IPS-18a (cell line): Measurements from ENCODE around the gene FBL.
A peak's percentile ranks its signal among the peaks of the same experiment; 100 is the strongest.

Experiments
- H3K27ac ChIP-seq: one replicate; pipeline ENCODE4 v1.5.1; 2013; ENCODE audit warnings: low read length
- H3K27me3 ChIP-seq: one replicate; pipeline ENCODE4 v1.6.1; 2013; ENCODE audit warnings: mild to moderate bottlenecking, low read length; ENCODE audit not compliant: control insufficient read depth, insufficient read depth
- H3K36me3 ChIP-seq: one replicate; pipeline ENCODE4 v1.6.1; 2013; ENCODE audit warnings: low read depth, low read length; ENCODE audit not compliant: control insufficient read depth
- H3K4me1 ChIP-seq: one replicate; pipeline ENCODE4 v1.6.1; 2013; ENCODE audit warnings: low read depth, low read length; ENCODE audit not compliant: control insufficient read depth
- H3K4me3 ChIP-seq: one replicate; pipeline ENCODE4 v1.5.1; 2013; ENCODE audit warnings: low read length
- H3K9ac ChIP-seq: one replicate; pipeline ENCODE4 v1.6.1; 2013; ENCODE audit warnings: mild to moderate bottlenecking, low read length, moderate library complexity
- H3K9me3 ChIP-seq: one replicate; pipeline ENCODE4 v1.6.1; 2013; ENCODE audit warnings: low read depth, low read length; ENCODE audit not compliant: control insufficient read depth

FBL gene

DNA sequence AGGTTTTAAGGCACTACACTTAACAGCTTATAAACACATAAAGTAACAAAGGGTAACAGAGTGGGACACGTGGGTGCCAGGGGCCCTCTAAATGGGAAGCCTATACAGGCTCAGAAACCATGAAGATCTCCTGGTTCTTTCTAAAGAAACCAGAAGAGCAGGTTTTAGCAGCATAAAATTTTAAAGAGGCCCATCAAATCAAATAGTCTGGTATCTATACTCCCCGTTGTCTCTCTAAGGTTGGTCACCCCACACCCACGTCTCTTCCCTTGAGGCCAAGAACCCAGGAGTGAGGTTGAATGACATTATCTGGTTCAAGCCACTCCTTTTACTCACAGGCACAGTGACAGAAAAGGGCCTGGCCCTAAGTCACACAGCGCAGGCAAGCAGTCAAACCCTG, 7.6 kb downstream of the FBL start:
- no peak overlapping the region for H3K27ac ChIP-seq
- no peaks in the 10 kb centered on the region for H3K9me3 ChIP-seq
- peaks cover 58% of the 10 kb centered on the region for H3K36me3 ChIP-seq
- no peak overlapping the region for H3K9ac ChIP-seq
- peaks cover 12% of the 10 kb centered on the region for H3K4me1 ChIP-seq
- no peak overlapping the region for H3K4me3 ChIP-seq
- no peaks in the 10 kb centered on the region for H3K27me3 ChIP-seq

DNA sequence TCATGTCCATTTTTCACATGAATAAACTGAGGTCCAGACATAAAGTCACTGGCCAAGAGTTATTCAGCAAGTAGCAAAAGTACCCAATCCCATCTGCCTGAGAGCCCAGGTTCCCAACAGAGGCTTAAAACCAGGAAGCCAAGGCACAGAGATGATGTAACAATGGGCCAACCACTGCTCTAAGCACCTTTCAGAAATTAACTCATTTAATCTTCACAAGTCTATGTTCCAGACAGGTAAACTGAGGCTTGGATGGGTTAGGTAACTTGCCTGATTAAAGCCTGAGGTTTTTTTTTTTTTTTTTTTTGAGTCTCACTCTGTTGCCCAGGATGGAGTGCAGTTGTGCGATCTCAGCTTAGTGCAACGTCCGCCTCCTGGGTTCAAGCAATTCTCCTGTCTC, 8.2 kb downstream of the FBL start:
- Histone ChIP-seq H3K9ac (no peak overlapping the region), H3K9me3 (no peaks in the 10 kb centered on the region), H3K27ac (no peak overlapping the region), H3K36me3 (peaks cover 58% of the 10 kb centered on the region), H3K4me3 (no peak overlapping the region), H3K4me1 (peaks cover 9% of the 10 kb centered on the region), H3K27me3 (no peaks in the 10 kb centered on the region)

DNA sequence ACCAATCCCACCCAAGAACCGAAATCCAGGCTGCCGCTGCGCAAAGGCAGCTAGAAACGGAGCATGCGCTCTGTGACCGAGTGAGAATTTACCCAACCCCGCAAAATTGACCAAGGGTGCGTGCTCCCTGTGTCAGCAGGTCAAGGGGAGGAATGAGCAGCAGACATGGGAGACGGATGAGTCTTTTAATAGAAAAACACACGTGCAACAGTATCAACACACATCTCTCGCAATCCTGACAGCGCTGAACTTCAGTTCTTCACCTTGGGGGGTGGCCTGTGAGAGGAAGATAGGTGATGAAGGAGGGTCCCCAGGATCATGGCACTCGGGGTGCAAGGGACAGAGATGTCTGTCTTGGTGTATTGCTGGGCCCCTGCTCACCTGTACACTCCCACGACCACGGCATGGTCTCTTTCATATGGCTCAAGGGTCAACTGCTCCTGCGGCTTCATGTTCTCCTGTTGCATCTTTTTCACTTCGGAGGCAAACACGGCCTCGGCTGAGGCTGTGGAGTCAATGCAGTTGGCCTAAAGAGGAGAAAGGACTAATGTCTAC, 11.8 kb downstream of the FBL start:
- Histone ChIP-seq H3K4me3 (peak overlapping the region; percentile 86), H3K27me3 (no peaks in the 10 kb centered on the region), H3K4me1 (peaks cover 9% of the 10 kb centered on the region), H3K27ac (no peak overlapping the region), H3K9ac (no peak overlapping the region), H3K36me3 (peaks cover 60% of the 10 kb centered on the region), H3K9me3 (no peaks in the 10 kb centered on the region)

DNA sequence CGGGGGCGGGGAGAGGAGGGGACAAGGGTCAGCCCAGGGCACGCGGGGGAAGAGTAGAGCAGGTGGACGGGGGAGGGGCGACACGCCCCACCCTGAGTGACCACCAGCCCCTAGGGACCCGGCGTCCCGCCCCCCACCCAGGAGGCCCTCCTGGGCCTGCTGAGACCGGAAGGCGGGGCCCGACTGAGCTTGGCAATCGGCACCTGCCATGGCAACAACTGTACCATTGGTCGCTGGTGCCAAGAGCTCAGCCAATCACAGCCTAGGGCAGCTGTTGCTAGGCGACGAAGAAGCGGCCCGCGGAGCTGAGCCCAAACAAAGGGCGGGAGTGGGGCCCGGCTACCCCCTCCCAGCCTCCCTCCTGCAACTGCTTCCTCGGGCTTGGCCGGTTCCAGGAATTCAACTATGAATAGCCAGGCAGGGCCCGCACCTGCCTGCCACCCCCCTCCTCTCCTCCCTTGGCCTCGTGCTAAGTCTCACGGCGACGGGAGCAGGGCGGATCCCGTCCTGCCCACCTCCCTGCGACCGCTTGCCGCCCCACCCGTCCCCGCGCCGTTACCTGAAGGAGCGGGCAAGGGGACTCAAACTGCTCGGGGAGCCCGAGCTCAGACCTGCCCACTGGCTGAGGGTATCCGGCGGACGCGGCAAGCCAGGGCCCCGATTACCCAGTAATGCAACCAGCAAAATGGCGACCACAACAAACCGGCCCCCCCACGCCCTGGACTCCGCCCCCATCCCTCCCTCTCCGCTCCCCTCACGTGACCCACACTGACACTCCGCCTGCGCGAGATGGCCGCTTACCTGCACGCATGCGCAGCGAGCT, 12.5 kb downstream of the FBL start, which contains the start of gene DYRK1B:
Gene DYRK1B (minus strand): TSS at position 699 of the 823 bp plus-strand sequence. CDS start 2,295 bp downstream, outside the sequence.
- peak within 1 kb of the TSS; percentile 86 for H3K4me3 ChIP-seq
- peak within 1 kb of the TSS; percentile 87 for H3K27ac ChIP-seq
- no peaks in the 10 kb centered on the region for H3K27me3 ChIP-seq
- peak within 1 kb of the TSS; percentile 90 for H3K9ac ChIP-seq
- H3K36me3 ChIP-seq, result peaks cover 55% of the 10 kb centered on the region
- H3K9me3 ChIP-seq, result no peaks in the 10 kb centered on the region
- H3K4me1 ChIP-seq, result peaks cover 9% of the 10 kb centered on the region

DNA sequence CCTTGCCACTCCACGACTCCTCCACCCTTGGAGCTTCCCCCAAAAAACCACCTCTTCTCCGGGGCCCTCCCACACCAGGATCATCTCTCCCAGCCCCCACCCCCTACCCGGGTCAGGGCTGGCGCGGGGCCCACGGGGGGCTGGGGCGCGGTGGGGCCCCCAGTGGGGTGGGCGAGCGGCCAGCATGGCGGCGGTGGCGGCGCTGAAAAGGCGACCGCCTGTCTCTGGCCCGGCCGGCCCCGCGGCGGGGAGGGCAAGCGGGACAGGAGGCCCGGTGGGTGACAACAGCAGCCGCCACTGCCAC, 13.1 kb downstream of the FBL start:
- Histone ChIP-seq H3K27ac (peak overlapping the region; percentile 25), H3K9ac (peak overlapping the region; percentile 90), H3K4me1 (peaks cover 9% of the 10 kb centered on the region), H3K27me3 (no peaks in the 10 kb centered on the region), H3K4me3 (peak overlapping the region; percentile 86), H3K36me3 (peaks cover 56% of the 10 kb centered on the region), H3K9me3 (no peaks in the 10 kb centered on the region)

DNA sequence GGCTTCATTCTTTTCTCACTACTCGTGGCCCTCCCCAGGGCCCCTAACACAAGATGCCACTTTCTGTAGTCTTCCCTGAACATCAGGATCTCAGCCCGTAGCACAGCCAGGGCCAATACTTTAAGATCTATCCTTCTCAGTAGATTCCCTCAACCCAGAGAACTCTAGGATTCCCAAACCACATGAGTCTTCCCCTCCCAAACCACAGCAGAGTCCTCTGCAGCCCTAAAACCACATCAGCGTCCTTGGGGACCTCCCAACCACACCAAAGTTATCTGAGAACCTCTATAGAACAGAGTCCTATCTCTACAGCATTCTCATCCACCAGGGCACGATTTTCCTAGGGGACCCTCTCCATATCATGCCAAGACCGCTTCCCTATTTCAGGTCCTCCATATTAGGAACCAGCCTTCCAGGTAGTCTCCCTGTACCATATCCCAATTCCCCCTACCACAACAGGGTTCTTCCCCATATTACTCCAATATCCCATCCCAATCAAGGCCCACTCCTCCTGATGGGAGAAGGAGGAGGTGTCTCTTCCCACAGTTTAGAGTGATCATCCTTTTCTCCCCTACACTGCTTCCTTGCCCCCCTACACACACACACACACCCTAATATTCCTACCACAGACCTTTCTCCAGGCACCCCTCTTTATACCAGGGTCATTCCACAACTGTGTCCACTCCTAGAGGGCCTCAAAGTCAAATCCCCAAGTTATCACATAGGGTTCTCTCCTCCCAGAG, 13.7 kb downstream of the FBL start:
- Histone ChIP-seq H3K36me3 (peaks cover 53% of the 10 kb centered on the region), H3K4me3 (peak overlapping the region; percentile 86), H3K27ac (peak overlapping the region; percentile 25), H3K4me1 (peaks cover 9% of the 10 kb centered on the region), H3K9ac (peak overlapping the region; percentile 90), H3K9me3 (no peaks in the 10 kb centered on the region), H3K27me3 (no peaks in the 10 kb centered on the region)

DNA sequence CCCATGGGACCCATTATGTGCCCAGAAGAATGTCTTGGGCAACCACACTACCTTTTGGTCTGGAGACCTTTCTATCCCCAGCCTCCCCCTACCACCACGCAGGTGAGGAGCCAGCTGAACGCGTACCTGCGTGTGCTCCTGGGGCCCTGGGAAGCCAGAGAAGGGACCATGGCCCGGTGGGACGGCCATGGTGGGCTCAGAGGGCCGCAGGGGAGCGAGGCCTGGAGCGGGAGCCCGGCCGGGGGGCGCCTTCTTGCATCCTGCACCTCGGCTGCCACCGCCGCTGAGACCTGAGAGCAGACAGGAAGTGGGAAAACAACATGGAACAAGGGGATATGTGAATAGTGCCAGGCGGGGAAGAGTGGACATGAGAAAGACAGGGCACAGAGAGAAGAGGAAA, 14.5 kb downstream of the FBL start:
- Histone ChIP-seq H3K9ac (no peak overlapping the region), H3K4me1 (peaks cover 9% of the 10 kb centered on the region), H3K27me3 (no peaks in the 10 kb centered on the region), H3K9me3 (no peaks in the 10 kb centered on the region), H3K4me3 (no peak overlapping the region), H3K36me3 (peaks cover 48% of the 10 kb centered on the region), H3K27ac (no peak overlapping the region)

DNA sequence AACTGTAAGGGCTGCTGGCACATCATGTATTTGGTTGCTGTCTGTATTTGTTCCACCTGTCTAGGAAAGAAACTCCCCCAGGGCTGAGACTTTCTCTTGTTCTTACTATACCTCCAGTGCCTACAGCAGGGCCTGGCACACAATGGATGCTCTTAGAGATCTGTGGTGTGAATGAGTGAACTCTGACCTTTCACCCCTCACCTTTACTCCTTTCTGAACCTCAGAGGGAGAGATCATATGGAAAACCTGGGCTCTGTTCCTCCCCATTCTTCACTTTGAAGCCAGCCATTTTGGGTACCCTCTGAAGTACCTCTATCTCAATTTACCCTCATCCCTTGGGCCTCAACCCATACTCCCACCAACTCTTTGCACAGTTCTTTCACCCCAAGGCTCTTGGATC, 15.3 kb downstream of the FBL start:
- H3K9me3 ChIP-seq, result no peaks in the 10 kb centered on the region
- peaks cover 46% of the 10 kb centered on the region for H3K36me3 ChIP-seq
- H3K4me1 ChIP-seq, result peaks cover 9% of the 10 kb centered on the region

DNA sequence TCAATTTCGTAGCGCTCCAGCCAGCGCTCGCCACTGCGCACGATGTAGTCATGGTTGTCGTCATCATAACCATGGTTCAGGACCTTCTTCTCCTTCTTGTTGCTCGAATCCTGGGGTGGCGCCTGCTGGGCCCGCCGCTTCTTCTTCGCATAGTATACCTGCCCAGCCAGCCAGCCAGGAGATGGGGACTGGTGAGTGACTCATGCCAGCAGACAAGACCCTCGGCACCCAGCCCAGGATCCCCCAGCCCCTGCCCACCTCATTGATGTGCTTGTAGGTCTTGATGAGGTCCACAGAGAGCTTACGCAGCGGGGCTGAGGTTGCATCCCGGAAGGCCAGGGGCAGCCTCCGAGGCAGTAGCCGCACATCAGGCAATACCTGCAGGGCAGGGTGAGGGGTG, 15.8 kb downstream of the FBL start:
- H3K27ac ChIP-seq, result no peak overlapping the region
- H3K9me3 ChIP-seq, result no peaks in the 10 kb centered on the region
- no peak overlapping the region for H3K9ac ChIP-seq
- H3K27me3 ChIP-seq, result no peaks in the 10 kb centered on the region
- no peak overlapping the region for H3K4me3 ChIP-seq
- peaks cover 9% of the 10 kb centered on the region for H3K4me1 ChIP-seq
- peaks cover 43% of the 10 kb centered on the region for H3K36me3 ChIP-seq

More for the DNA sequence above, 15.3 kb downstream of the FBL start:
- Histone ChIP-seq H3K4me3 (no peak overlapping the region), H3K9ac (no peak overlapping the region), H3K27me3 (no peaks in the 10 kb centered on the region), H3K27ac (no peak overlapping the region)

DNA sequence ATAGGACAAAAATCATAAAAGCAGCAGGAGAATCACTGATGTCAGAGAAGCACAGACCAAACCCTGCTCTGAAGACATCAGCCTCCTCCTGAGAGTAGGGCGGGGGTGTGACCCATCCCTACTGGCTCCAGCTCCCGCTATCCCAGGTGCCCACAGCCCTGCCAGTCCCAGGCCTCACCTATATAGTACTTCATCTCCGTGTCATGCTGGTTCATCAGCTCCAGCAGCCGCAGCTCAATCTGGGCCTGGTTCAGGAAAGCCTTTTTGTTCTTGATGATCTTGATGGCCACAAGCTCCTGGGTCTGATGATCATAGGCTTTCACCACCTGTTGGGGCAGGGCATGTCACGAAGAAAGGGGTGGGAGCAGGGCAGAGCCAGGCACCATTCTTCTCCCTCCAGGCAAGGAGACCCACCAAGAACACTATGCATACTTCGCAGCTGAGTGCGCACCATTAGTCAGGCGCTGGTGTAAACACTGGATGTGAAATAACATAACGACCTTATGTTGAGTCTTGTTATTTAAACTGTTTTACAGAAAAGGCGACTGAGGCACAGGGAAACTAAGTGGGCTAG, 16.4 kb downstream of the FBL start:
- Histone ChIP-seq H3K9ac (no peak overlapping the region), H3K4me1 (peaks cover 9% of the 10 kb centered on the region), H3K36me3 (peaks cover 39% of the 10 kb centered on the region), H3K27me3 (no peaks in the 10 kb centered on the region), H3K4me3 (no peak overlapping the region), H3K27ac (no peak overlapping the region), H3K9me3 (no peaks in the 10 kb centered on the region)

DNA sequence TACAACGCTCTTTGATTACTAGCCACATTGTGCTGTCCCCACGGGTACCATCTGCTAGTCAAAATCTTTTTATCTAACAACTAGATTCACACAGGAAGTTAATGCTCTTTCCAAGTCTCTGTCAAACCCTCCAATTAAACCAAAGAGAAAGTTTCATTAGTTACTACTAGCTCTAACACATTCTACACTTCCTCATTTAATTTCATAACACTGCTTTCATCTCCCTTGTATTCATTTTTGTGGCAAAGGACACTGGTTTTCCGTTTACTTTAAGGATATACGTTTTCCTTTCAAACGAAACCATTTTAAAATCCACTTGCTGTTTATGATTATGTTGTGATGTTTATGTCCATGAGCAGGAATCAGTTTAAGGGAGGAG, 17.5 kb downstream of the FBL start:
- peaks cover 5% of the 10 kb centered on the region for H3K4me1 ChIP-seq
- no peak overlapping the region for H3K27ac ChIP-seq
- peaks cover 34% of the 10 kb centered on the region for H3K36me3 ChIP-seq
- no peak overlapping the region for H3K9ac ChIP-seq
- H3K4me3 ChIP-seq, result no peak overlapping the region
- no peaks in the 10 kb centered on the region for H3K9me3 ChIP-seq
- no peaks in the 10 kb centered on the region for H3K27me3 ChIP-seq
